Stimulated activated CD8-positive, alpha-beta memory T cell treated with anti-CD3 and anti-CD28 coated beads, Interleukin-12 subunit alpha, Interleukin-12 subunit beta, amount 100 ng/mL, for 1 hour (primary cell): ENCODE data around the gene SRC.
A peak's percentile ranks its signal among the peaks of the same experiment; 100 is the strongest.

ENCODE experiments used
- DNase-seq: peaks from one replicate; pipeline ENCODE4 v3.0.0-alpha.2; 2020; ENCODE audit warnings: low read depth

SRC gene

GRCh38 chr20:37383229-37383989, 37.5 kb downstream of the SRC start:
- no peak for DNase-seq

GRCh38 chr20:37384683-37385174, 38.8 kb downstream of the SRC start:
- DNase-seq: peak; percentile 62

- DNase-seq: no peak
Measured at GRCh38 chr20:37385176-37385575, 39.2 kb downstream of the SRC start.

GRCh38 chr20:37385659-37386504, 39.9 kb downstream of the SRC start:
- DNase-seq: no peak

- no peak for DNase-seq
Measured at GRCh38 chr20:37386505-37387251, 40.7 kb downstream of the SRC start.

- DNase-seq: no peak
Measured at GRCh38 chr20:37387519-37388269, 41.8 kb downstream of the SRC start.

GRCh38 chr20:37388831-37389230, 42.9 kb downstream of the SRC start:
- DNase-seq: no peak

- DNase-seq: no peak
Measured at GRCh38 chr20:37389241-37389747, 43.4 kb downstream of the SRC start.

GRCh38 chr20:37389844-37390275, 43.9 kb downstream of the SRC start:
- DNase-seq: no peak

GRCh38 chr20:37390503-37390890, 44.6 kb downstream of the SRC start:
- DNase-seq: no peak

GRCh38 chr20:37390891-37391525, 45.1 kb downstream of the SRC start:
- no peak for DNase-seq

GRCh38 chr20:37392441-37393195, 46.7 kb downstream of the SRC start:
- DNase-seq: no peak

- no peak for DNase-seq
Measured at GRCh38 chr20:37393196-37393862, 47.4 kb downstream of the SRC start.

- no peak for DNase-seq
Measured at GRCh38 chr20:37393863-37394542, 48.1 kb downstream of the SRC start.

GRCh38 chr20:37394543-37395409, 48.8 kb downstream of the SRC start:
- no peak for DNase-seq

- no peak for DNase-seq
Measured at GRCh38 chr20:37395410-37395797, 49.5 kb downstream of the SRC start.

- no peak for DNase-seq
Measured at GRCh38 chr20:37395921-37396415, 50.0 kb downstream of the SRC start.
